Naive thymus-derived CD4-positive, alpha-beta T cell (primary cell): ENCODE data around the gene TAS2R5. TPM values are rescaled to one million over a fixed set of nuclear protein-coding genes. Genes with fewer than 3 reads are reported as not detected.
"Not testable (repeated sequence)": the region's sequence is repeated elsewhere in the genome, so short reads cannot be mapped to it uniquely, and the experiment has no call there.

ENCODE experiments used
- ATAC-seq: fragments of 150-1000 bp; cut with Tn5 transposase; 2 replicates; pipeline ENCODE4 v1.10.0; 2021; ENCODE audit warnings: mild to moderate bottlenecking, moderate library complexity
- CTCF ChIA-PET: fragments of 350-600 bp; sonication (Branson Sonifier 250); formaldehyde crosslinking; loops from one replicate; lab custom pipeline; 2021; ENCODE audit warnings: antibody characterized with exemption; lab: Charles Lee
- POLR2A ChIA-PET: fragments of 350-600 bp; sonication (Branson Sonifier 250); formaldehyde crosslinking; loops from one replicate; lab custom pipeline; 2021; ENCODE audit warnings: antibody characterized with exemption, inconsistent platforms; lab: Charles Lee
- DNase-seq, 9 donors: peaks; one replicate each; pipeline versions ENCODE4 v3.0.0 to v3.0.0-alpha.2; 2020 to 2022; ENCODE audit warnings: mixed read lengths in 1 of 9
- H3K27ac ChIP-seq: one replicate; pipeline ENCODE4 v1.7.0; 2013; ENCODE audit warnings: mild to moderate bottlenecking, low read depth, low read length, moderate library complexity
- H3K27me3 ChIP-seq, 2 donors: one replicate each; pipeline ENCODE4 v1.7.0; 2013; ENCODE audit warnings: low read length in 2 of 2, mild to moderate bottlenecking in 2 of 2, moderate library complexity in 2 of 2; ENCODE audit not compliant: control insufficient read depth in 2 of 2, insufficient read depth in 2 of 2
- H3K36me3 ChIP-seq, 3 experiments: 1 replicate in 2 of 3; 2 replicates in 1 of 3; pipeline ENCODE4 v1.7.0; 2013; ENCODE audit warnings: low read length in 3 of 3, mild to moderate bottlenecking in 3 of 3, moderate library complexity in 1 of 3; ENCODE audit not compliant: insufficient read depth in 3 of 3, control insufficient read depth in 2 of 3
- H3K4me1 ChIP-seq, 2 donors: one replicate each; pipeline ENCODE4 v1.7.0; 2013; ENCODE audit warnings: low read length in 2 of 2, mild to moderate bottlenecking in 2 of 2, moderate library complexity in 1 of 2; ENCODE audit not compliant: control insufficient read depth in 2 of 2, insufficient read depth in 2 of 2
- H3K4me3 ChIP-seq: 2 replicates; pipeline ENCODE4 v1.7.0; 2013; ENCODE audit warnings: mild to moderate bottlenecking, low read length
- H3K9me3 ChIP-seq, 3 experiments: 1 replicate in 2 of 3; 2 replicates in 1 of 3; pipeline ENCODE4 v1.7.0; 2013; ENCODE audit warnings: low read length in 3 of 3; ENCODE audit not compliant: control insufficient read depth in 2 of 3
- H3K27ac Mint-ChIP-seq, 9 donors: one replicate each; pipeline ENCODE4 v1.8.0; 2020 to 2022; ENCODE audit warnings: mixed read lengths in 9 of 9, mild to moderate bottlenecking in 8 of 9, moderate library complexity in 5 of 9, inconsistent platforms in 2 of 9
- H3K27me3 Mint-ChIP-seq, 5 donors: one replicate each; pipeline ENCODE4 v1.8.0; 2021 to 2022; ENCODE audit warnings: mixed read lengths in 5 of 5, mild to moderate bottlenecking in 1 of 5
- H3K36me3 Mint-ChIP-seq, 5 donors: one replicate each; pipeline ENCODE4 v1.8.0; 2020 to 2022; ENCODE audit warnings: mixed read lengths in 5 of 5, mild to moderate bottlenecking in 3 of 5, inconsistent platforms in 1 of 5
- H3K4me1 Mint-ChIP-seq, 7 donors: one replicate each; pipeline ENCODE4 v1.8.0; 2020 to 2022; ENCODE audit warnings: mixed read lengths in 7 of 7, mild to moderate bottlenecking in 3 of 7, inconsistent platforms in 1 of 7
- H3K4me3 Mint-ChIP-seq, 10 donors: one replicate each; pipeline ENCODE4 v1.8.0; 2020 to 2022; ENCODE audit warnings: mild to moderate bottlenecking in 10 of 10, mixed read lengths in 10 of 10, moderate library complexity in 6 of 10, inconsistent platforms in 2 of 10
- H3K9me3 Mint-ChIP-seq, 11 donors: one replicate each; pipeline ENCODE4 v1.8.0; 2020 to 2022; ENCODE audit warnings: mixed read lengths in 11 of 11, mild to moderate bottlenecking in 4 of 11, inconsistent platforms in 1 of 11, moderate library complexity in 1 of 11
- intact Hi-C, 2 donors: fragments of 100-400 bp; cut with micrococcal nuclease; formaldehyde crosslinking; loops; one replicate each; pipeline ENCODE4 v1.15.1; 2023
- polyA plus RNA-seq, 2 donors: library from polyadenylated mRNA; unstranded; fragments of 300-500 nt; fragmentation: Illumina TruSeq; gene quantifications; one replicate each; pipeline ENCODE4 v1.2.3, GENCODE V29; 2021
- total RNA-seq, 6 experiments: library from RNA in 5 of 6; stranded (reverse) in 5 of 6; gene quantifications; 1 replicate in 5 of 6; 2 replicates in 1 of 6; pipeline ENCODE4 v1.2.3 and lab custom pipeline; 2021 to 2026

TAS2R5 gene
- total and polyA plus RNA-seq, 7 experiments from 2014 or later = 0.90 to 9.1 (median 2.2) TPM; not detected in 1

GRCh38 chr7:141754939-141755338 lies 35.1 kb upstream of the TAS2R5 start:
- Histone ChIP-seq H3K27ac (no peak overlapping the region), H3K9me3 (peaks cover 0 to 12% (median 0%) of the 10 kb centered on the region in 3 experiments), H3K4me1 (no peaks in the 10 kb centered on the region), H3K4me3 (no peak overlapping the region), H3K36me3 (peaks cover 19 to 89% (median 26%) of the 10 kb centered on the region in 3 experiments), H3K27me3 (no peaks in the 10 kb centered on the region)
- peaks cover 41 to 93% (median 78%) of the 10 kb centered on the region in 5 donors for H3K36me3 Mint-ChIP-seq
- no peak overlapping the region for H3K4me3 Mint-ChIP-seq
- no peaks in the 10 kb centered on the region for H3K27me3 Mint-ChIP-seq
- H3K9me3 Mint-ChIP-seq = peaks cover 0 to 42% (median 18%) of the 10 kb centered on the region in 11 donors
- ATAC-seq = peak; percentile 58
- intact Hi-C loops = loop anchor here (1.0 to 2.0 kb wide), 2 partner anchors 31 to 32 kb away; no protein-coding TSS in a partner anchor
- peak in 4 of 9 donors; percentile 11 to 19 (median 16) for DNase-seq
- no peak overlapping the region for H3K27ac Mint-ChIP-seq
- CTCF ChIA-PET = interaction anchor here (0.6 kb wide), 1 partner anchor 42 kb away, joined by 4 read pairs; no protein-coding TSS in a partner anchor
- peaks cover 0 to 21% (median 12%) of the 10 kb centered on the region in 7 donors for H3K4me1 Mint-ChIP-seq
- POLR2A ChIA-PET = no interaction called here

DNA sequence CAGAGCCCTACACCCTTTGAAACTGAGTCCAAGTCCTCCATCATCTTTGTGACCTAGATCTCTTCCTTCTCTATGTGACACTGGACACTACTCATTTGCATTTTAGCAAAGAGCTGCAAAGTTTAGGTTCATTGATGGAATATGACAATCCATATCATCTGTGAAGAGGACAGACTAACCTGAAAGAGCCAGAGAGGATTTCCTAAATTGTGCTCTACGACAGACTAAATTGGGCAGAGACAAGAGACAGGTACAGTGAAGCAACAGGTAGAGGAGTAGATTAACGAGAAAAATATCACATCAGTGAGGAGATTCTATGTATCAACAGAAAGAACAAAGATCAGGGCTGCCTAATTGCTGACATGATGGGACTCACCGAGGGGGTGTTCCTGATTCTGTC lies 26.2 kb upstream of the TAS2R5 start, which contains the start of gene TAS2R3:
Gene TAS2R3 (plus strand): TSS at position 301 of the 400 bp plus-strand sequence. CDS start 62 bp downstream, at position 363.
- peaks cover 9 to 79% (median 62%) of the 10 kb centered on the region in 5 donors for H3K36me3 Mint-ChIP-seq
- Histone ChIP-seq H3K9me3 (no peaks in the 10 kb centered on the region), H3K27ac (no peak within 1 kb of the TSS), H3K36me3 (peaks cover 0 to 56% (median 4%) of the 10 kb centered on the region in 3 experiments), H3K4me1 (no peaks in the 10 kb centered on the region), H3K27me3 (no peaks in the 10 kb centered on the region), H3K4me3 (no peak within 1 kb of the TSS)
- H3K27ac Mint-ChIP-seq = no peak within 1 kb of the TSS
- peaks cover 0 to 14% (median 10%) of the 10 kb centered on the region in 7 donors for H3K4me1 Mint-ChIP-seq
- intact Hi-C loops = no loop called here
- peaks cover 0 to 2% (median 0%) of the 10 kb centered on the region in 11 donors for H3K9me3 Mint-ChIP-seq
- ChIA-PET CTCF (no interaction called here), POLR2A (no interaction called here)
- no peak for DNase-seq
- ATAC-seq = no peak
- H3K27me3 Mint-ChIP-seq = no peaks in the 10 kb centered on the region
- no peak within 1 kb of the TSS for H3K4me3 Mint-ChIP-seq

- H3K4me3 Mint-ChIP-seq, H3K27me3 ChIP-seq, H3K4me1 ChIP-seq, H3K27me3 Mint-ChIP-seq, intact Hi-C loops, POLR2A ChIA-PET, H3K9me3 ChIP-seq, H3K9me3 Mint-ChIP-seq, H3K27ac ChIP-seq, ATAC-seq, DNase-seq, H3K4me3 ChIP-seq: not testable (repeated sequence)
- peaks cover 0 to 71% (median 43%) of the 10 kb centered on the region in 5 donors for H3K36me3 Mint-ChIP-seq
- CTCF ChIA-PET = interaction anchor here (0.7 kb wide), 1 partner anchor 107 kb away, joined by 3 read pairs; no protein-coding TSS in a partner anchor
- peaks cover 0 to 17% (median 0%) of the 10 kb centered on the region in 3 experiments for H3K36me3 ChIP-seq
- H3K4me1 Mint-ChIP-seq = peaks cover 0 to 15% (median 10%) of the 10 kb centered on the region in 7 donors
- peak overlapping the region in 1 of 9 donors; percentile 65 for H3K27ac Mint-ChIP-seq
These were observed 19.9 kb upstream of the TAS2R5 start for GRCh38 chr7:141770083-141770583.

- intact Hi-C loops = no loop called here
- DNase-seq (no peak), ATAC-seq (no peak)
- Mint-ChIP-seq H3K36me3 (peaks cover 12 to 71% (median 48%) of the 10 kb centered on the region in 5 donors), H3K27ac (no peak within 1 kb of the TSS), H3K4me3 (no peak within 1 kb of the TSS), H3K4me1 (peaks cover 0 to 18% (median 5%) of the 10 kb centered on the region in 7 donors), H3K27me3 (no peaks in the 10 kb centered on the region), H3K9me3 (peaks cover 0 to 3% (median 0%) of the 10 kb centered on the region in 11 donors)
- ChIA-PET POLR2A (no interaction called here), CTCF (no interaction called here)
- no peaks in the 10 kb centered on the region for H3K9me3 ChIP-seq
- no peaks in the 10 kb centered on the region for H3K4me1 ChIP-seq
- no peaks in the 10 kb centered on the region for H3K27me3 ChIP-seq
- H3K27ac ChIP-seq = no peak within 1 kb of the TSS
- peaks cover 0 to 27% (median 0%) of the 10 kb centered on the region in 3 experiments for H3K36me3 ChIP-seq
- H3K4me3 ChIP-seq = no peak within 1 kb of the TSS
These were observed 13.6 kb upstream of the TAS2R5 start, which contains the start of gene TAS2R4 for GRCh38 chr7:141776374-141776773. Gene TAS2R4, plus strand, starts transcription at chr7:141776674. Its CDS starts 1,815 bp downstream, at chr7:141778489.

DNA sequence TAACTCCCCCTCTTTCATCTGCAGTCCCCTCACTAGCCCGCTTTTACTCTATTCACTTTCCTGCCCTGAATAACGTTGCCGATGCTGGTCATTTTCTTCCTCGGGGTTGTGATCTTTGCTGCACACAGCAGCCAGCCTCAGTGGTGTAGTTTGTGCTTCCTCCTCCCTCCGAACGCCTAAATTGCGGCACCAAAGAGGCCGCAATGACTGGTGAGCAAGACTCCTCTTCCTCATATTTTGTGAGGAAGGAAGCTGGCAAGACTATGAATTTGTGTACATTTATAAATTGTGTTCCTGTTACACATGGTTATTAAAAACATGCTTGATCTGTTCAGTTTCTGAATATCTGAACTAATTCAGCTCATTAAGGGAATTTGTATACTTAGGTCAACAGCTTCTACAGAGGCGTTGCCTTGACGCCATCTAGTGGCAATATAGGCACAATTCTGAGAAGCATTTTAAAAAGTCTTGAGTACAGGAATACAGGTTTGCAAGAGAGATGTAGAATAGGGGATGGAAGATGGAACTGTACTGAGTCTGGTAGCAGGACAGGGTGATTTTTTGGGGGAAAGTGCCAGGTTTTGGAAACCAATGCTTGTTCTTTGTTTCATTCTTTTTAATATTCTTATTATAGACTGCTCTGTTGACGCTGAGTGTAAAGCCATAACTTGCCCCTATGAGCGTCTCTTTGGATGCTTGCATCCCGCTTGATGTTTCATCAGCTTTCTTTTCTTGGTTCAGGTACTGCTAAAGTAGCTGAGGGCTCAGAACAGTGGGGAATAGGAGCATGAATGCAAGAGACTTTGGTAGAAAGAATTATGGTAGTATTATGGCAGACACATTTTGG lies 4.1 kb upstream of the TAS2R5 start:
- POLR2A ChIA-PET = no interaction called here
- intact Hi-C loops = loop anchor here (1.0 to 2.0 kb wide), 4 partner anchors 31 to 132 kb away; partner anchors contain the start of gene SSBP1 (in 2 of the 2)
- Histone ChIP-seq H3K4me1 (no peaks in the 10 kb centered on the region), H3K27me3 (no peaks in the 10 kb centered on the region), H3K4me3 (no peak overlapping the region), H3K27ac (no peak overlapping the region), H3K9me3 (no peaks in the 10 kb centered on the region), H3K36me3 (peaks cover 0 to 13% (median 0%) of the 10 kb centered on the region in 3 experiments)
- Mint-ChIP-seq H3K4me1 (peaks cover 0 to 5% (median 0%) of the 10 kb centered on the region in 7 donors), H3K27ac (peak overlapping the region in 1 of 9 donors; percentile 4), H3K4me3 (no peak overlapping the region), H3K9me3 (no peaks in the 10 kb centered on the region), H3K36me3 (peaks cover 0 to 30% (median 7%) of the 10 kb centered on the region in 5 donors), H3K27me3 (no peaks in the 10 kb centered on the region)
- DNase-seq (peak in 5 of 9 donors; percentile 24 to 40 (median 33)), ATAC-seq (peak; percentile 57)
- CTCF ChIA-PET = interaction anchor here (0.6 to 1.6 kb wide), 8 partner anchors 14 to 754 kb away, joined by 3 to 21 read pairs (median 3); no protein-coding TSS in a partner anchor

DNA sequence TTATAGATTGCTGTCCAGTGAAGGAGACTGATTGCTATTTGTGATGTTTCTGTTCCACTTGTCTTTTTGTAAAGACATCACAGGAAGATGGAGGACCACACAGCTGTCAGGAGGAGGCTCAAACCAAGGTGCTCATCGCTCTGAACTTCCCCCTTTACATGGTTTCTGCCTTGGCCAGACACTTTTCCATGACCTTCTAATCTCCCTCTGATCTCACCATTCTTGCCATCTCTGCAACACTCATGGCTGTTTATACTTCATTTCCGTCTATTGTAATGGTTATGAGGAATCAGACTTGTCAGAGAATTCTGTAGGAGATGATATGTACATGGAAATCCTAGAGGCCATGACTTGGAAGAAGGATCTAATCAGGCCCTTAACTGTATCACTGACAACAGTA lies 1.7 kb upstream of the TAS2R5 start:
- Histone ChIP-seq H3K36me3 (peaks cover 0 to 15% (median 0%) of the 10 kb centered on the region in 3 experiments), H3K4me1 (no peaks in the 10 kb centered on the region), H3K27ac (no peak overlapping the region), H3K9me3 (no peaks in the 10 kb centered on the region), H3K4me3 (no peak overlapping the region), H3K27me3 (no peaks in the 10 kb centered on the region)
- H3K4me3 Mint-ChIP-seq = no peak overlapping the region
- no peaks in the 10 kb centered on the region for H3K27me3 Mint-ChIP-seq
- DNase-seq (no peak), ATAC-seq (no peak)
- H3K27ac Mint-ChIP-seq = no peak overlapping the region
- peaks cover 0 to 40% (median 14%) of the 10 kb centered on the region in 5 donors for H3K36me3 Mint-ChIP-seq
- H3K4me1 Mint-ChIP-seq = peaks cover 0 to 5% (median 3%) of the 10 kb centered on the region in 7 donors
- intact Hi-C loops = no loop called here
- ChIA-PET CTCF (interaction anchor here (1.4 kb wide), 1 partner anchor 134 kb away, joined by 4 read pairs; no protein-coding TSS in a partner anchor), POLR2A (no interaction called here)
- H3K9me3 Mint-ChIP-seq = no peaks in the 10 kb centered on the region
